GM23338 (cell line): ENCODE data around the gene EPS8. TPM values are rescaled to one million over a fixed set of nuclear protein-coding genes. Genes with fewer than 3 reads are reported as not detected.

Experiments
- ATAC-seq: fragments of 200-7000 bp; cut with Tn5 transposase; 3 replicates; pipeline ENCODE4 v1.9.1; 2020
- DNase-seq: peaks from one replicate; pipeline ENCODE4 v3.0.0-alpha.2; 2015; ENCODE audit warnings: low spot score
- H2AFZ ChIP-seq: fragments of 200-600 bp; sonication (generic); 2 replicates; pipeline ENCODE4 v1.8.0; 2016; ENCODE audit warnings: antibody characterized with exemption, mild to moderate bottlenecking, moderate library complexity
- H3F3A ChIP-seq: fragments of 200-600 bp; sonication (generic); replicated peaks from 2 replicates; pipeline ENCODE4 v1.8.0; 2017; ENCODE audit warnings: antibody characterized with exemption, mixed run types, low read depth
- H3K27ac ChIP-seq: fragments of 200-600 bp; sonication (generic); 2 replicates; pipeline ENCODE4 v1.6.1; 2016; ENCODE audit warnings: low read depth
- H3K27me3 ChIP-seq: fragments of 200-600 bp; sonication (generic); 2 replicates; pipeline ENCODE4 v1.8.0; 2016; ENCODE audit warnings: mild to moderate bottlenecking, mixed run types, moderate library complexity; ENCODE audit not compliant: insufficient read depth
- H3K36me3 ChIP-seq: fragments of 200-600 bp; sonication (generic); 2 replicates; pipeline ENCODE4 v1.8.0; 2016; ENCODE audit warnings: mild to moderate bottlenecking; ENCODE audit not compliant: insufficient read depth
- H3K4me1 ChIP-seq: fragments of 200-600 bp; sonication (generic); 2 replicates; pipeline ENCODE4 v1.8.0; 2016; ENCODE audit warnings: mild to moderate bottlenecking, moderate library complexity; ENCODE audit not compliant: insufficient read depth
- H3K4me2 ChIP-seq: fragments of 200-600 bp; sonication (generic); 2 replicates; pipeline ENCODE4 v1.7.1; 2017; ENCODE audit warnings: mixed run types
- H3K4me3 ChIP-seq: fragments of 200-600 bp; sonication (generic); 2 replicates; pipeline ENCODE4 v1.6.1; 2016; ENCODE audit warnings: mixed run types
- H3K79me2 ChIP-seq: fragments of 200-600 bp; sonication (generic); replicated peaks from 2 replicates; pipeline ENCODE4 v1.8.0; 2017; ENCODE audit warnings: mild to moderate bottlenecking; ENCODE audit not compliant: insufficient read depth
- H3K9me2 ChIP-seq: fragments of 200-600 bp; sonication (generic); 2 replicates; pipeline ENCODE4 v1.8.0; 2017; ENCODE audit not compliant: insufficient read depth
- H4K20me1 ChIP-seq: fragments of 200-600 bp; sonication (generic); replicated peaks from 2 replicates; pipeline ENCODE4 v1.8.0; 2017; ENCODE audit warnings: mild to moderate bottlenecking; ENCODE audit not compliant: insufficient read depth
- H3K27ac Mint-ChIP-seq: 2 replicates; pipeline ENCODE4 v1.8.0; 2020; ENCODE audit warnings: inconsistent platforms, mild to moderate bottlenecking, moderate library complexity, mixed read lengths
- H3K27me3 Mint-ChIP-seq: 3 replicates; pipeline ENCODE4 v1.8.0; 2022; ENCODE audit warnings: low read depth, mild to moderate bottlenecking, moderate library complexity, mixed read lengths, inconsistent platforms; ENCODE audit not compliant: insufficient read depth, poor library complexity
- H3K36me3 Mint-ChIP-seq: 3 replicates; pipeline ENCODE4 v1.8.0; 2021; ENCODE audit warnings: low read depth, mild to moderate bottlenecking, inconsistent platforms, moderate library complexity, mixed read lengths
- H3K4me1 Mint-ChIP-seq: 3 replicates; pipeline ENCODE4 v1.8.0; 2020; ENCODE audit warnings: mild to moderate bottlenecking, inconsistent platforms, mixed read lengths
- H3K4me3 Mint-ChIP-seq: 3 replicates; pipeline ENCODE4 v1.8.0; 2021; ENCODE audit warnings: moderate library complexity, mild to moderate bottlenecking, inconsistent platforms, mixed read lengths
- H3K9me3 Mint-ChIP-seq: 3 replicates; pipeline ENCODE4 v1.8.0; 2020; ENCODE audit warnings: moderate library complexity, mild to moderate bottlenecking, inconsistent platforms, mixed read lengths
- CREB1 ChIP-seq: fragments of 250-450 bp; sonication (Bioruptor Pico); IDR thresholded peaks from 2 replicates; pipeline ENCODE4 v1.5.0; 2020; ENCODE audit warnings: low read depth, mild to moderate bottlenecking, moderate library complexity
- CTCF ChIP-seq, 2 experiments: fragments of 200-600 bp in 1 of 2; sonication (generic) in 1 of 2; conservative IDR thresholded peaks; 2 replicates each; pipeline versions ENCODE4 v1.5.1 to v1.6.1; 2016 to 2017; ENCODE audit warnings: antibody characterized with exemption in 2 of 2, low read depth in 2 of 2, mild to moderate bottlenecking in 2 of 2, moderate library complexity in 1 of 2
- ETS1 ChIP-seq: IDR thresholded peaks from 2 replicates; pipeline ENCODE4 v1.6.1; 2016; ENCODE audit warnings: antibody characterized with exemption
- EZH2 ChIP-seq: fragments of 200-600 bp; sonication (generic); IDR thresholded peaks from one replicate; pipeline ENCODE4 v1.8.0; 2017; ENCODE audit warnings: antibody characterized with exemption, mild to moderate bottlenecking, low read depth; ENCODE audit not compliant: unreplicated experiment
- EZH2phosphoT487 ChIP-seq: fragments of 200-600 bp; sonication (generic); IDR thresholded peaks from one replicate; pipeline ENCODE4 v1.8.1; 2018; ENCODE audit warnings: antibody characterized with exemption; ENCODE audit not compliant: unreplicated experiment
- JUNB ChIP-seq: IDR thresholded peaks from one replicate; pipeline ENCODE4 v1.6.1; 2016; ENCODE audit warnings: antibody characterized with exemption; ENCODE audit not compliant: unreplicated experiment
- NANOG ChIP-seq: IDR thresholded peaks from 2 replicates; pipeline ENCODE4 v1.6.1; 2016; ENCODE audit warnings: antibody characterized with exemption, borderline replicate concordance
- POLR2AphosphoS5 ChIP-seq: IDR thresholded peaks from 2 replicates; pipeline ENCODE4 v1.6.1; 2016; ENCODE audit warnings: antibody characterized with exemption, low read depth
- REST ChIP-seq: IDR thresholded peaks from one replicate; pipeline ENCODE4 v1.6.1; 2018; ENCODE audit warnings: antibody characterized with exemption; ENCODE audit not compliant: unreplicated experiment
- STAT1 ChIP-seq: IDR thresholded peaks from one replicate; pipeline ENCODE4 v1.6.1; 2016; ENCODE audit warnings: antibody characterized with exemption; ENCODE audit not compliant: unreplicated experiment
- ZNF114 ChIP-seq: fragments of 250-450 bp; sonication (Bioruptor Pico); IDR thresholded peaks from 2 replicates; pipeline ENCODE4 v1.5.0; 2020; ENCODE audit warnings: mild to moderate bottlenecking, moderate library complexity
- ZNF331 ChIP-seq: fragments of 250-450 bp; sonication (Bioruptor Pico); IDR thresholded peaks from 2 replicates; pipeline ENCODE4 v1.5.0; 2020; ENCODE audit warnings: low read depth, mild to moderate bottlenecking, moderate library complexity
- ZNF462 ChIP-seq: fragments of 250-450 bp; sonication (Bioruptor Pico); IDR thresholded peaks from 2 replicates; pipeline ENCODE4 v1.5.0; 2020; ENCODE audit warnings: mild to moderate bottlenecking, moderate library complexity
- polyA plus RNA-seq: library from polyadenylated mRNA; unstranded; fragments of >200 nt; fragmentation: Nextera tagmentation; extraction: Ambion mirVana; gene quantifications from 2 replicates; pipeline ENCODE4 v1.2.1, GENCODE V29; 2016
- total RNA-seq: library from RNA; depleted of rRNA; stranded (reverse); fragments of >200 nt; shearing (Covaris generic); gene quantifications from 2 replicates; pipeline ENCODE4 v1.2.3, GENCODE V29; 2014

The EPS8 gene
- total and polyA plus RNA-seq, 2 experiments from 2014 or later = 3.5 to 5.4 TPM

GRCh38 chr12:15779925-15780324, 9.3 kb downstream of the EPS8 start:
- H3K4me1 Mint-ChIP-seq = peaks cover 5% of the 10 kb centered on the region; the same call in 2 of the 3 replicates
- TF ChIP-seq POLR2AphosphoS5 (no peak), ZNF331 (CRISPR knock-in tag) (no peak), EZH2 (no peak), ETS1 (no peak), CTCF (conservative IDR thresholded peaks at IDR 0.05; ENCODE audit: low read depth in 2 of 2) (no peak), REST (no peak), NANOG (no peak), CREB1 (CRISPR knock-in tag) (no peak), ZNF462 (CRISPR knock-in tag) (no peak), JUNB (no peak), EZH2phosphoT487 (no peak), STAT1 (no peak), ZNF114 (CRISPR knock-in tag) (no peak)
- H2AFZ ChIP-seq = no peak overlapping the region
- H3K27me3 Mint-ChIP-seq = no peaks in the 10 kb centered on the region
- H3K4me3 ChIP-seq = no peak overlapping the region
- no peak overlapping the region for H3K27ac ChIP-seq
- H3K36me3 ChIP-seq = no peaks in the 10 kb centered on the region
- no peak overlapping the region for H3K4me3 Mint-ChIP-seq
- no peaks in the 10 kb centered on the region for H3K4me1 ChIP-seq
- H3K4me2 ChIP-seq = no peak overlapping the region
- DNase-seq (no peak), ATAC-seq (no peak)
- H3K27ac Mint-ChIP-seq = no peak overlapping the region
- H3K36me3 Mint-ChIP-seq = no peaks in the 10 kb centered on the region
- H3F3A ChIP-seq = no peaks in the 10 kb centered on the region
- H3K9me2 ChIP-seq = no peaks in the 10 kb centered on the region
- H3K27me3 ChIP-seq = no peaks in the 10 kb centered on the region
- H3K79me2 ChIP-seq = no peaks in the 10 kb centered on the region
- H4K20me1 ChIP-seq = no peaks in the 10 kb centered on the region; the same call in 1 of the 2 replicates
- no peaks in the 10 kb centered on the region for H3K9me3 Mint-ChIP-seq
